ENCODE results near the gene RGL4.
A peak's percentile ranks its signal among the peaks of the same experiment; 100 is the strongest.

Gene RGL4

DNA sequence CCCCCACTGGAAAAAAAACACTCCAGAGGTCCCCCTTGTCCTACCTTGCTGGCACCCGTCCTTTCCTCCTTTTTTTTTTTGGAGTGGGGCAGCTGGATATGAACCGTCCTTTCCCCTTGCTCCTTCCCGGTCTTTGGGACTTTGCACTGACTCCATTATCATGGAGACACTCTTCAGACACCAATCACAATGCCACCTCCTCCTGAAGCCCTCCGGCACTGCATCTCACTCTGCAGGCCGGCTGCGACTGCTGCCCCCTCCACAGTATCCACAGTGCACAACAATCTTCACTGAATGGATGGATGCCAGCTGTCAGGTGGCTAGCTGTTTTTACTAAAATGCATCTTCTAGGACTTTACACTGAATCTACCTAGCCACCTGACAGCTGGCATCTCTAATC lies 12.7 kb upstream of the RGL4 start:
- no peak for DNase-seq (ENCODE audit: low read depth in 4 of 4, low spot score in 1 of 4)

- DNase-seq (ENCODE audit: low read depth in 4 of 4, low spot score in 1 of 4), result no peak
Measured at GRCh38 chr22:23681026-23681809, 9.6 kb upstream of the RGL4 start.

GRCh38 chr22:23682077-23682476 lies 8.7 kb upstream of the RGL4 start:
- DNase-seq (ENCODE audit: low read depth in 4 of 4, low spot score in 1 of 4), result no peak

DNA sequence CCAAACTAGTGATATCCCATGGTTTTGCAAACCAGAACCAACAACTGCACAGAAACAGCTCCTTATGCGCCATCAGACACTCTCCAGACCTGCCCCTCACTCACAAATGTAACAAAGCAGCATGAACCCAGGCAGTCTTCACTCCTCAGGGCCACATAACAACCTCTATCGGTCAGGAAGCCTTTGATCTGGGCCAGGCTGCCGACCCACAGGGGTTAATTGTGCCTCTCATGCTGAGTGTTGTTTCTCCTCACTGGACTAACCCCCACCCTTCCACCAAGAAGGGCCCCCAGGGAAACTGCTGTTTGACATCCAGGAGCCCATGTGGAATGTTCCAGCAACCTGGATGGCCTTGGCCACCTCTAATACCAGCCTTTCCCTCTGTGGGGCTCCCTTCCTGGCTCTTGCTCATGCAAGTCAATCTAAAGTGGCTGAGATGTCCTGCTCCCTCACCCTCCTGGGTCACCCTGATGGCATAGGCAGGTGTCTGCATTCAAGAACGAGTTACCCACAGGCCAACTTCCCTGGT lies 7.9 kb upstream of the RGL4 start:
- DNase-seq (ENCODE audit: low read depth in 4 of 4, low spot score in 1 of 4), result no peak

DNA sequence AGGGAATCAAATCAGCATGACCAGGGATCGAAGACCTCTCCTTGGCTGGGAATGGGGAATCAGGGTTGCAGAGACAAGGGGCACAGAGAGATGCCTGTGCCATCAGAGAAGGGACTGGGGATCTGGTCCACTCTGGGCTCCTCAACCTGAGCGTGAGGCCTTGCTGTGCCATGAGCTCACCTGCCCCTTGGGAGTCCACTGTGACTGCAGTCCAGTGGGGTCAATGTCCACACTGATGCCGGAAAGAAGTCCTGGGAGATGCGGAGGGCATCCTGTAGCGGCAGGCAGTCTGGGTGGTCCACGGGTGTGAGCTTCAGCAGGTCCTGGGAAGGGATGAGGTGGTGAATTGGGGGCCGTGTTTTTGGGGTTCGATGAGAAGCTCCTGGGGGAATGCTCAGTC lies 7.3 kb upstream of the RGL4 start:
- no peak for DNase-seq (ENCODE audit: low read depth in 4 of 4, low spot score in 1 of 4)

- DNase-seq (ENCODE audit: low read depth in 4 of 4, low spot score in 1 of 4), result no peak
Measured at GRCh38 chr22:23684026-23684425, 6.8 kb upstream of the RGL4 start.

GRCh38 chr22:23684561-23685031 lies 6.2 kb upstream of the RGL4 start:
- DNase-seq (ENCODE audit: low read depth in 4 of 4, low spot score in 1 of 4), result no peak

GRCh38 chr22:23685205-23685784 lies 5.5 kb upstream of the RGL4 start:
- no peak for DNase-seq (ENCODE audit: low read depth in 4 of 4, low spot score in 1 of 4)

- no peak for DNase-seq (ENCODE audit: low read depth in 4 of 4, low spot score in 1 of 4)
Measured at GRCh38 chr22:23686416-23687024, 4.3 kb upstream of the RGL4 start.

DNA sequence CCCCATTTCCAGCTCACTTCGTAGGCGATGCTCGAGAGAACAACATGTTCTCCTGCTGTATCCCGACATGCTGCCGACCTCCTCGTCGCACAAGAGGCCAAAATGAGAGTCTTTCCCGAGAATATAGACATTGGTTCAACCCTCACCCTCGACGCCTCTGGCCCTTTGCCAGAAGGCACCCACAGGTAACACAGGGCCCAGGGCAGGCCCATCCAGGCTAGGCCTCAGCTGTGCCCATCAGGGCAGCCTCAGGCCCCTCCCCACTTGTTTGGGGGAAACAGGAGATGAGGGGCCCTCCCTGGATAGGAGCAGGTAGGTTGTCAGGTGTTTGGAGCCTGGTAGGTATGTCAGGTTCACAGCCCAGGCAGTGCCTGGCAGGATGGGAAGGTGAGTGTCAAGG lies 2.7 kb upstream of the RGL4 start:
- DNase-seq (ENCODE audit: low read depth in 4 of 4, low spot score in 1 of 4), result no peak

DNA sequence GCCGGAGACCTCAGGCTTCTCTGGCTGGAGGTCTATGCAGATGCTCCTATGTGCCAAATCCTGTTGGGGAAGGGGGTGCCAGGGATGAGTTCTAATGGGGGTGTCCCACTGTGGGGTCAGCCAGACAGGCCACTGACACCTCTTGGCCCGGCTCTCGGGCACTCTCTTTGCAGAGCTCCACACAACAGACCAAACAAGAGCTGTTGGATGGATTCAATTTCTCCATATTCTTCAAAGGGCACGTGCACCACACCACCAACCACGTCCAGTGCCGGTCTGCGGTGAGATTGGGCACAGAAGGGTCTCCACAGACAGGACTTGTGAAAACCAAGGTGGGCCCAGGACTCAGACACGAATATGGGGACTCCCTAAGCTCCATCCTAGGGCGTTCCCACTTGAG lies 2.2 kb upstream of the RGL4 start:
- no peak for DNase-seq (ENCODE audit: low read depth in 4 of 4, low spot score in 1 of 4)

DNA sequence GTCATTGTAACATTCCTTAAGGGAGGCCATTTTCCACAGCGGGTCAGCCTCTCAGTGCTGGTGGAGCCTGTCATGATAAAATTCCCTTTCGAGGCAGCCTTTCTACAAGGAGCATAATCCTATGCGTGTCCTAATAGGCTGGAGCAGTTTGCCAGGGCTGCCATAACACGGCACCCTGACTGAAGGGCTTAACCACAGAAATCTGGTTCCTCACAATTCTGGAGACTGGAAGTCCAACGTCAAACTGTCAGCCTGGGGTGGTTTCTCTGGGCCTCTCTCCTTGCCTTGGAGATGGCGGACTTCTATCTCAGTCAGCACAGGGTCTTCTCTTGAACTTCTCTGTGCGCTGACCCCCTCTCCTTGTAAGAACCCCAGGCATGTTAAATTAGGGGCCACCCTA lies 1.4 kb upstream of the RGL4 start:
- no peak for DNase-seq (ENCODE audit: low read depth in 4 of 4, low spot score in 1 of 4)

DNA sequence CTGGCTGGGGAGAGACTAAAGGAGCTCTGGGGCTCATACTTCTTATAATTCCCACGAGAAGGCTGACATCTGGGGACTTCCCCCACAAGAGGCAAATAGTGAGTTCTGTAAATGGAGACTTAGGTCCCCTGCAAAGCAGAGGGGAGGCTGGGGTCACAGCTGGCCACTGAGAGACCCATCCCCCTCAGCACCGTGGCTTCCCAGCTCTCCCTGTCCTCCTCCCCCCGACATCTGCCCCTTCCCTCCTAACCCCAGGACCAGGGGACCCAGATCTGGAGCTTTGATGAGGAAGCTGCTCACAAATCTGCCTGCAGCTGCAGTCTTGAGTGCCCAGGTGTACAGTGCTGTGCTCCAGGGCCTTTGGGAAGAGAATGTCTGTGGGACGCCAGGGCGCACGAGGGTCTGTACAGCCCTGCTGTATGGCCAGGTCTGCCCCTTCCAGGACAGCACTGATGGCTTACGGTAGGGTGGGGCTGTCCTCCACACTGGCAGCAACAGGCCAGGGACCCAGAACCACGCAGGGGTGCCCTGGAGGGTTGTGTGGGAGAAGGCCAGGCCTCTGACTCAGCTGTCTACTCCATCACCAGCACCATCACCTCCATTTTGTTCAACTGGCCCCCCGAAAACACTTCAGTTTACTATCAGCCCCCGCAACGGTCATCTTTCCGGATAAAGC lies 1.1 kb downstream of the RGL4 start:
- no peak for DNase-seq (ENCODE audit: low read depth in 4 of 4, low spot score in 1 of 4)

- no peak for DNase-seq (ENCODE audit: low read depth in 4 of 4, low spot score in 1 of 4)
Measured at GRCh38 chr22:23692598-23693291, 1.9 kb downstream of the RGL4 start.

- no peak for DNase-seq (ENCODE audit: low read depth in 4 of 4, low spot score in 1 of 4)
Measured at GRCh38 chr22:23693979-23694680, 3.3 kb downstream of the RGL4 start.

GRCh38 chr22:23695141-23695540 lies 4.3 kb downstream of the RGL4 start:
- DNase-seq (ENCODE audit: low read depth in 4 of 4, low spot score in 1 of 4), result no peak

DNA sequence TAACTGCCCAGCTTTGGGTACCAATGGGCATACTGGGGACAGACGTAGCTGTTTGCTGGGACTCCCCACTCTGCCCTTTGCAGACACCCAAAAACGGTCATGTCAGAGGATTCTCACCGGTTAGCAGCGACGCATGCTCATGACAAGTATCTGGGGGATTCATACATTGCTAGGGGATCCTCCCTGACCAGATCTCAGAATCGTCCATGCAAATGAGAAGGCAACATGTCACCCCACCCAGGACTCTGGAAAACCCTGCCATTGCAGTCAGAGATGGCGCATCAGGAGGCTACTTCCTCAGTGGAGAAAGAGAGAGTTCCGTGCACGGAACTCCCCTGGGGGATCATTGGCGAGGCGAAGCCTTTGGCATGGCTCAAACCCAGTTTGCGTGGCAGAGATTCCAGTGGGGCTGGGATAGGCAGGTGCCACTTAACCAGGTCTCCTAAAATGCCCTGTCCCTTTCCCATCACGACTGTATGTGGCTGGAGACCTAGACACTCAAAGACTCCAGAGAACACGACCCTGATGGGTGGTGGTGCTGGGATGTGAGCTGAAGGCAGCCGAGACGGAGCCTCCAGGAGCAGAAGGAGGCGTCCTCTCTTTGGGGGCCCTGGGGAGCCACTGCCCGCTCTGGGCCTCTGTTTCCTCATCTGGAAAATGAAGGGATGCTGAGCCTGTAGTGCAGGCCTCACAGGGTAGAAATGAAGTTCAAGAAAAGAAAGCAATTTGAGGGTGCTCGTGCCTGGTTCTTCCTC lies 4.9 kb downstream of the RGL4 start:
- DNase-seq (ENCODE audit: low read depth in 4 of 4, low spot score in 1 of 4), result no peak

- peak; percentile 46 to 70 (median 61) for DNase-seq (ENCODE audit: low read depth in 4 of 4, low spot score in 1 of 4)
Measured at GRCh38 chr22:23696326-23696851, 5.6 kb downstream of the RGL4 start.
